ENCODE data around the gene NEO1.

The NEO1 gene

GRCh38 chr15:73116164-73116563 is 63.9 kb downstream of the NEO1 start:
- H4K12ac ChIP-seq (ENCODE audit: low read depth, low read length) = no peak overlapping the region
- H3K36me3 ChIP-seq (ENCODE audit: control insufficient read depth in 1 of 2, insufficient read depth in 2 of 2, low read length in 2 of 2) = no peaks in the 10 kb centered on the region
- no peak overlapping the region for H2BK5ac ChIP-seq (ENCODE audit: low read depth, low read length, poor library complexity)
- no peak overlapping the region for H3K14ac ChIP-seq (ENCODE audit: low read length)
- H3K27ac ChIP-seq (ENCODE audit: low read depth, low read length) = no peak overlapping the region
- H3K9me3 ChIP-seq (ENCODE audit: insufficient read depth, low read depth, low read length) = no peaks in the 10 kb centered on the region
- no peak overlapping the region for H2BK120ac ChIP-seq (ENCODE audit: insufficient read depth, low read length, poor library complexity)
- H3K4me3 ChIP-seq (ENCODE audit: low read depth, low read length) = no peak overlapping the region
- H3K23ac ChIP-seq (ENCODE audit: low read length) = no peak overlapping the region
- no peak overlapping the region for H4K8ac ChIP-seq (ENCODE audit: low read depth, low read length)
- no peak for DNase-seq
- no CpG with 5 or more reads among the region's 2 CpGs for WGBS (ENCODE audit: extremely low coverage, insufficient coverage, insufficient read length)
- H3K79me2 ChIP-seq (ENCODE audit: control insufficient read depth, insufficient read depth, low read length, poor library complexity) = no peaks in the 10 kb centered on the region
- no peak overlapping the region for H3K4ac ChIP-seq (ENCODE audit: low read depth, low read length)
- no peak overlapping the region for H4K91ac ChIP-seq (ENCODE audit: low read depth, low read length)
- H3K9ac ChIP-seq (ENCODE audit: low read length) = no peak overlapping the region
- H3K79me1 ChIP-seq (ENCODE audit: low read length) = no peaks in the 10 kb centered on the region
- no peaks in the 10 kb centered on the region for H3K4me1 ChIP-seq (ENCODE audit: control insufficient read depth in 1 of 2, insufficient read depth in 2 of 2, low read length in 2 of 2)
- no peak overlapping the region for H3K18ac ChIP-seq (ENCODE audit: low read length)
- H2AFZ ChIP-seq (ENCODE audit: insufficient read depth, low read length, poor library complexity) = no peak overlapping the region
- H2BK12ac ChIP-seq (ENCODE audit: low read length) = no peak overlapping the region
- H2AK5ac ChIP-seq (ENCODE audit: low read length) = no peak overlapping the region
- H3K27me3 ChIP-seq (ENCODE audit: insufficient read depth, low read length) = no peaks in the 10 kb centered on the region
- no peak overlapping the region for H3K4me2 ChIP-seq (ENCODE audit: low read length)

- Histone ChIP-seq H2AK5ac (ENCODE audit: low read length) (no peak overlapping the region), H3K4me3 (ENCODE audit: low read depth, low read length) (no peak overlapping the region), H3K18ac (ENCODE audit: low read length) (no peak overlapping the region), H3K36me3 (ENCODE audit: control insufficient read depth in 1 of 2, insufficient read depth in 2 of 2, low read length in 2 of 2) (no peaks in the 10 kb centered on the region), H4K12ac (ENCODE audit: low read depth, low read length) (no peak overlapping the region), H3K4me2 (ENCODE audit: low read length) (no peak overlapping the region), H4K91ac (ENCODE audit: low read depth, low read length) (no peak overlapping the region), H3K4ac (ENCODE audit: low read depth, low read length) (no peak overlapping the region), H2BK5ac (ENCODE audit: low read depth, low read length, poor library complexity) (no peak overlapping the region), H3K79me2 (ENCODE audit: control insufficient read depth, insufficient read depth, low read length, poor library complexity) (no peaks in the 10 kb centered on the region), H3K14ac (ENCODE audit: low read length) (no peak overlapping the region), H3K27me3 (ENCODE audit: insufficient read depth, low read length) (no peaks in the 10 kb centered on the region), H3K4me1 (ENCODE audit: control insufficient read depth in 1 of 2, insufficient read depth in 2 of 2, low read length in 2 of 2) (no peaks in the 10 kb centered on the region), H4K8ac (ENCODE audit: low read depth, low read length) (no peak overlapping the region), H2BK120ac (ENCODE audit: insufficient read depth, low read length, poor library complexity) (no peak overlapping the region), H3K9me3 (ENCODE audit: insufficient read depth, low read depth, low read length) (no peaks in the 10 kb centered on the region), H2BK12ac (ENCODE audit: low read length) (no peak overlapping the region), H3K79me1 (ENCODE audit: low read length) (no peaks in the 10 kb centered on the region), H2AFZ (ENCODE audit: insufficient read depth, low read length, poor library complexity) (no peak overlapping the region), H3K23ac (ENCODE audit: low read length) (no peak overlapping the region), H3K27ac (ENCODE audit: low read depth, low read length) (no peak overlapping the region), H3K9ac (ENCODE audit: low read length) (no peak overlapping the region)
- DNase-seq = no peak
- WGBS (ENCODE audit: extremely low coverage, insufficient coverage, insufficient read length) = no CpG with 5 or more reads among the region's 3 CpGs
Observed at GRCh38 chr15:73118055-73118454, 65.8 kb downstream of the NEO1 start.

- H3K79me1 ChIP-seq (ENCODE audit: low read length) = no peaks in the 10 kb centered on the region
- H3K27ac ChIP-seq (ENCODE audit: low read depth, low read length) = no peak overlapping the region
- no CpG with 5 or more reads among the region's 6 CpGs for WGBS (ENCODE audit: extremely low coverage, insufficient coverage, insufficient read length)
- H3K4ac ChIP-seq (ENCODE audit: low read depth, low read length) = no peak overlapping the region
- no peaks in the 10 kb centered on the region for H3K27me3 ChIP-seq (ENCODE audit: insufficient read depth, low read length)
- H4K91ac ChIP-seq (ENCODE audit: low read depth, low read length) = no peak overlapping the region
- no peak overlapping the region for H2BK5ac ChIP-seq (ENCODE audit: low read depth, low read length, poor library complexity)
- no peak overlapping the region for H3K4me3 ChIP-seq (ENCODE audit: low read depth, low read length)
- no peak overlapping the region for H3K9ac ChIP-seq (ENCODE audit: low read length)
- no peak overlapping the region for H2AK5ac ChIP-seq (ENCODE audit: low read length)
- no peak overlapping the region for H3K4me2 ChIP-seq (ENCODE audit: low read length)
- no peak overlapping the region for H4K8ac ChIP-seq (ENCODE audit: low read depth, low read length)
- H2BK120ac ChIP-seq (ENCODE audit: insufficient read depth, low read length, poor library complexity) = no peak overlapping the region
- DNase-seq = no peak
- no peak overlapping the region for H2BK12ac ChIP-seq (ENCODE audit: low read length)
- no peaks in the 10 kb centered on the region for H3K4me1 ChIP-seq (ENCODE audit: control insufficient read depth in 1 of 2, insufficient read depth in 2 of 2, low read length in 2 of 2)
- no peak overlapping the region for H2AFZ ChIP-seq (ENCODE audit: insufficient read depth, low read length, poor library complexity)
- H3K36me3 ChIP-seq (ENCODE audit: control insufficient read depth in 1 of 2, insufficient read depth in 2 of 2, low read length in 2 of 2) = no peaks in the 10 kb centered on the region
- H3K18ac ChIP-seq (ENCODE audit: low read length) = no peak overlapping the region
- H3K9me3 ChIP-seq (ENCODE audit: insufficient read depth, low read depth, low read length) = no peaks in the 10 kb centered on the region
- H3K14ac ChIP-seq (ENCODE audit: low read length) = no peak overlapping the region
- no peak overlapping the region for H3K23ac ChIP-seq (ENCODE audit: low read length)
- H3K79me2 ChIP-seq (ENCODE audit: control insufficient read depth, insufficient read depth, low read length, poor library complexity) = no peaks in the 10 kb centered on the region
- no peak overlapping the region for H4K12ac ChIP-seq (ENCODE audit: low read depth, low read length)
Observed at GRCh38 chr15:73119478-73119877, 67.2 kb downstream of the NEO1 start.

GRCh38 chr15:73120269-73120668 is 68.0 kb downstream of the NEO1 start:
- H3K4me2 ChIP-seq (ENCODE audit: low read length) = no peak overlapping the region
- no peak overlapping the region for H4K8ac ChIP-seq (ENCODE audit: low read depth, low read length)
- H3K23ac ChIP-seq (ENCODE audit: low read length) = no peak overlapping the region
- no peak overlapping the region for H3K4me3 ChIP-seq (ENCODE audit: low read depth, low read length)
- no peak overlapping the region for H2BK120ac ChIP-seq (ENCODE audit: insufficient read depth, low read length, poor library complexity)
- no peak overlapping the region for H2AK5ac ChIP-seq (ENCODE audit: low read length)
- no peak overlapping the region for H4K91ac ChIP-seq (ENCODE audit: low read depth, low read length)
- no peaks in the 10 kb centered on the region for H3K36me3 ChIP-seq (ENCODE audit: control insufficient read depth in 1 of 2, insufficient read depth in 2 of 2, low read length in 2 of 2)
- no peak overlapping the region for H2BK5ac ChIP-seq (ENCODE audit: low read depth, low read length, poor library complexity)
- no peak overlapping the region for H3K18ac ChIP-seq (ENCODE audit: low read length)
- no peaks in the 10 kb centered on the region for H3K9me3 ChIP-seq (ENCODE audit: insufficient read depth, low read depth, low read length)
- H3K79me2 ChIP-seq (ENCODE audit: control insufficient read depth, insufficient read depth, low read length, poor library complexity) = no peaks in the 10 kb centered on the region
- H3K14ac ChIP-seq (ENCODE audit: low read length) = no peak overlapping the region
- no peak overlapping the region for H2BK12ac ChIP-seq (ENCODE audit: low read length)
- no peaks in the 10 kb centered on the region for H3K27me3 ChIP-seq (ENCODE audit: insufficient read depth, low read length)
- H3K79me1 ChIP-seq (ENCODE audit: low read length) = no peaks in the 10 kb centered on the region
- H3K4ac ChIP-seq (ENCODE audit: low read depth, low read length) = no peak overlapping the region
- no peak overlapping the region for H3K27ac ChIP-seq (ENCODE audit: low read depth, low read length)
- H3K4me1 ChIP-seq (ENCODE audit: control insufficient read depth in 1 of 2, insufficient read depth in 2 of 2, low read length in 2 of 2) = no peaks in the 10 kb centered on the region
- no peak for DNase-seq
- H3K9ac ChIP-seq (ENCODE audit: low read length) = no peak overlapping the region
- H2AFZ ChIP-seq (ENCODE audit: insufficient read depth, low read length, poor library complexity) = no peak overlapping the region
- H4K12ac ChIP-seq (ENCODE audit: low read depth, low read length) = no peak overlapping the region

GRCh38 chr15:73125219-73125618 is 73.0 kb downstream of the NEO1 start:
- no CpG with 5 or more reads among the region's 2 CpGs for WGBS (ENCODE audit: extremely low coverage, insufficient coverage, insufficient read length)
- no peaks in the 10 kb centered on the region for H3K79me2 ChIP-seq (ENCODE audit: control insufficient read depth, insufficient read depth, low read length, poor library complexity)
- no peak overlapping the region for H2BK120ac ChIP-seq (ENCODE audit: insufficient read depth, low read length, poor library complexity)
- H3K14ac ChIP-seq (ENCODE audit: low read length) = no peak overlapping the region
- no peak overlapping the region for H2AK5ac ChIP-seq (ENCODE audit: low read length)
- H3K4me1 ChIP-seq (ENCODE audit: control insufficient read depth in 1 of 2, insufficient read depth in 2 of 2, low read length in 2 of 2) = no peaks in the 10 kb centered on the region
- no peak overlapping the region for H4K12ac ChIP-seq (ENCODE audit: low read depth, low read length)
- no peak overlapping the region for H3K27ac ChIP-seq (ENCODE audit: low read depth, low read length)
- H3K23ac ChIP-seq (ENCODE audit: low read length) = no peak overlapping the region
- no peak overlapping the region for H3K4me3 ChIP-seq (ENCODE audit: low read depth, low read length)
- H3K18ac ChIP-seq (ENCODE audit: low read length) = no peak overlapping the region
- H4K8ac ChIP-seq (ENCODE audit: low read depth, low read length) = no peak overlapping the region
- H2BK5ac ChIP-seq (ENCODE audit: low read depth, low read length, poor library complexity) = no peak overlapping the region
- no peak for DNase-seq
- no peaks in the 10 kb centered on the region for H3K79me1 ChIP-seq (ENCODE audit: low read length)
- H3K27me3 ChIP-seq (ENCODE audit: insufficient read depth, low read length) = no peaks in the 10 kb centered on the region
- H3K36me3 ChIP-seq (ENCODE audit: control insufficient read depth in 1 of 2, insufficient read depth in 2 of 2, low read length in 2 of 2) = no peaks in the 10 kb centered on the region
- no peak overlapping the region for H4K91ac ChIP-seq (ENCODE audit: low read depth, low read length)
- no peak overlapping the region for H3K4me2 ChIP-seq (ENCODE audit: low read length)
- H3K9me3 ChIP-seq (ENCODE audit: insufficient read depth, low read depth, low read length) = no peaks in the 10 kb centered on the region
- H2AFZ ChIP-seq (ENCODE audit: insufficient read depth, low read length, poor library complexity) = no peak overlapping the region
- H3K9ac ChIP-seq (ENCODE audit: low read length) = no peak overlapping the region
- no peak overlapping the region for H2BK12ac ChIP-seq (ENCODE audit: low read length)
- no peak overlapping the region for H3K4ac ChIP-seq (ENCODE audit: low read depth, low read length)
